Endometrial microvascular endothelial cells (primary cell): ENCODE data around the gene LMNB1. TPM values are rescaled to one million over a fixed set of nuclear protein-coding genes. Genes with fewer than 3 reads are reported as not detected.
"Not testable (repeated sequence)": the region's sequence is repeated elsewhere in the genome, so short reads cannot be mapped to it uniquely, and the experiment has no call there.

ENCODE experiments used
- in situ Hi-C: cut with HindIII; loops from 2 replicates; pipeline ENCODE4 v1.10.0; 2017; ENCODE audit warnings: low sequenced_read_pairs, low pct_unique_long_range_greater_than_20kb; ENCODE audit errors: inconsistent ontology term
- total RNA-seq: library from RNA; depleted of rRNA; stranded (reverse); fragments of >200 nt; gene quantifications from one replicate; pipeline ENCODE4 v1.2.3, GENCODE V29; 2015; ENCODE audit errors: inconsistent ontology term

Gene LMNB1
- total RNA-seq, 1 donor from 2014 or later: 67.7 TPM

GRCh38 chr5:126847826-126848251 is 70.9 kb downstream of the LMNB1 start:
- in situ Hi-C loops: loop anchor here (25.0 kb wide), 1 partner anchor 464 kb away; no protein-coding TSS in a partner anchor

GRCh38 chr5:126848253-126848652 is 71.3 kb downstream of the LMNB1 start:
- in situ Hi-C loops: loop anchor here (25.0 kb wide), 1 partner anchor 464 kb away; no protein-coding TSS in a partner anchor

GRCh38 chr5:126849101-126849678 is 72.3 kb downstream of the LMNB1 start:
- in situ Hi-C loops: loop anchor here (25.0 kb wide), 1 partner anchor 463 kb away; no protein-coding TSS in a partner anchor

- in situ Hi-C loops: no loop called here
These were observed 74.6 kb downstream of the LMNB1 start for GRCh38 chr5:126851501-126852011.

- in situ Hi-C loops: no loop called here
These were observed 75.2 kb downstream of the LMNB1 start for GRCh38 chr5:126852091-126852571.

GRCh38 chr5:126852841-126853271 is 75.9 kb downstream of the LMNB1 start:
- in situ Hi-C loops: no loop called here

GRCh38 chr5:126853541-126854307 is 76.8 kb downstream of the LMNB1 start:
- in situ Hi-C loops: not testable (repeated sequence)

GRCh38 chr5:126854526-126855110 is 77.7 kb downstream of the LMNB1 start:
- in situ Hi-C loops: no loop called here

- in situ Hi-C loops: no loop called here
These were observed 78.3 kb downstream of the LMNB1 start for GRCh38 chr5:126855266-126855665.

GRCh38 chr5:126857472-126858410 is 80.8 kb downstream of the LMNB1 start:
- in situ Hi-C loops: no loop called here

GRCh38 chr5:126858441-126858840 is 81.5 kb downstream of the LMNB1 start:
- in situ Hi-C loops: no loop called here

GRCh38 chr5:126863402-126863801 is 86.5 kb downstream of the LMNB1 start:
- in situ Hi-C loops: no loop called here

- in situ Hi-C loops: no loop called here
These were observed 87.2 kb downstream of the LMNB1 start for GRCh38 chr5:126864042-126864688.

GRCh38 chr5:126865299-126865698 is 88.4 kb downstream of the LMNB1 start:
- in situ Hi-C loops: no loop called here

- in situ Hi-C loops: no loop called here
These were observed 90.1 kb downstream of the LMNB1 start for GRCh38 chr5:126866851-126867636.

GRCh38 chr5:126868338-126869004 is 91.5 kb downstream of the LMNB1 start:
- in situ Hi-C loops: no loop called here

- in situ Hi-C loops: no loop called here
These were observed 92.1 kb downstream of the LMNB1 start for GRCh38 chr5:126869005-126869451.
